HL-60 (cell line): ENCODE measurements around the gene TXNRD3.

Experiments used
- POLR2AphosphoS5 ChIP-seq: IDR thresholded peaks from 2 replicates; pipeline ENCODE4 v1.6.1; 2012; ENCODE audit warnings: low read depth
- TF ChIP-seq, protein P1 (sequence below): IDR thresholded peaks from 2 replicates; pipeline ENCODE4 v1.6.1; 2012; ENCODE audit warnings: low read depth; ENCODE audit not compliant: insufficient replicate concordance
- TF ChIP-seq, protein P2 (sequence below): IDR thresholded peaks from one replicate; pipeline ENCODE4 v1.5.1; 2011; ENCODE audit warnings: low read length, control low read depth, inconsistent platforms; ENCODE audit not compliant: insufficient read depth

- TF ChIP-seq, protein P1, sequence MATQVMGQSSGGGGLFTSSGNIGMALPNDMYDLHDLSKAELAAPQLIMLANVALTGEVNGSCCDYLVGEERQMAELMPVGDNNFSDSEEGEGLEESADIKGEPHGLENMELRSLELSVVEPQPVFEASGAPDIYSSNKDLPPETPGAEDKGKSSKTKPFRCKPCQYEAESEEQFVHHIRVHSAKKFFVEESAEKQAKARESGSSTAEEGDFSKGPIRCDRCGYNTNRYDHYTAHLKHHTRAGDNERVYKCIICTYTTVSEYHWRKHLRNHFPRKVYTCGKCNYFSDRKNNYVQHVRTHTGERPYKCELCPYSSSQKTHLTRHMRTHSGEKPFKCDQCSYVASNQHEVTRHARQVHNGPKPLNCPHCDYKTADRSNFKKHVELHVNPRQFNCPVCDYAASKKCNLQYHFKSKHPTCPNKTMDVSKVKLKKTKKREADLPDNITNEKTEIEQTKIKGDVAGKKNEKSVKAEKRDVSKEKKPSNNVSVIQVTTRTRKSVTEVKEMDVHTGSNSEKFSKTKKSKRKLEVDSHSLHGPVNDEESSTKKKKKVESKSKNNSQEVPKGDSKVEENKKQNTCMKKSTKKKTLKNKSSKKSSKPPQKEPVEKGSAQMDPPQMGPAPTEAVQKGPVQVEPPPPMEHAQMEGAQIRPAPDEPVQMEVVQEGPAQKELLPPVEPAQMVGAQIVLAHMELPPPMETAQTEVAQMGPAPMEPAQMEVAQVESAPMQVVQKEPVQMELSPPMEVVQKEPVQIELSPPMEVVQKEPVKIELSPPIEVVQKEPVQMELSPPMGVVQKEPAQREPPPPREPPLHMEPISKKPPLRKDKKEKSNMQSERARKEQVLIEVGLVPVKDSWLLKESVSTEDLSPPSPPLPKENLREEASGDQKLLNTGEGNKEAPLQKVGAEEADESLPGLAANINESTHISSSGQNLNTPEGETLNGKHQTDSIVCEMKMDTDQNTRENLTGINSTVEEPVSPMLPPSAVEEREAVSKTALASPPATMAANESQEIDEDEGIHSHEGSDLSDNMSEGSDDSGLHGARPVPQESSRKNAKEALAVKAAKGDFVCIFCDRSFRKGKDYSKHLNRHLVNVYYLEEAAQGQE: no peak
- TF ChIP-seq, protein P2, sequence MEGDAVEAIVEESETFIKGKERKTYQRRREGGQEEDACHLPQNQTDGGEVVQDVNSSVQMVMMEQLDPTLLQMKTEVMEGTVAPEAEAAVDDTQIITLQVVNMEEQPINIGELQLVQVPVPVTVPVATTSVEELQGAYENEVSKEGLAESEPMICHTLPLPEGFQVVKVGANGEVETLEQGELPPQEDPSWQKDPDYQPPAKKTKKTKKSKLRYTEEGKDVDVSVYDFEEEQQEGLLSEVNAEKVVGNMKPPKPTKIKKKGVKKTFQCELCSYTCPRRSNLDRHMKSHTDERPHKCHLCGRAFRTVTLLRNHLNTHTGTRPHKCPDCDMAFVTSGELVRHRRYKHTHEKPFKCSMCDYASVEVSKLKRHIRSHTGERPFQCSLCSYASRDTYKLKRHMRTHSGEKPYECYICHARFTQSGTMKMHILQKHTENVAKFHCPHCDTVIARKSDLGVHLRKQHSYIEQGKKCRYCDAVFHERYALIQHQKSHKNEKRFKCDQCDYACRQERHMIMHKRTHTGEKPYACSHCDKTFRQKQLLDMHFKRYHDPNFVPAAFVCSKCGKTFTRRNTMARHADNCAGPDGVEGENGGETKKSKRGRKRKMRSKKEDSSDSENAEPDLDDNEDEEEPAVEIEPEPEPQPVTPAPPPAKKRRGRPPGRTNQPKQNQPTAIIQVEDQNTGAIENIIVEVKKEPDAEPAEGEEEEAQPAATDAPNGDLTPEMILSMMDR: no peak
- TF ChIP-seq POLR2AphosphoS5: no peak
Observed at GRCh38 chr3:126618021-126618420, 36.9 kb downstream of the TXNRD3 start.
